Measurements from ENCODE around the gene TTC28.

- TF ChIP-seq POLR2A (IDR thresholded peaks at IDR 0.05), result no peak
- TF ChIP-seq CTCF (IDR thresholded peaks at IDR 0.05), result no peak
These were observed 430.2 kb downstream of the TTC28 start for GRCh38 chr22:28249402-28249801.
